K562 (cell line): ENCODE data around the gene ZNF358. TPM values are rescaled to one million over a fixed set of nuclear protein-coding genes. Genes with fewer than 3 reads are reported as not detected.

Experiments
- ATAC-seq: fragments of 200-7000 bp; cut with Tn5 transposase; 3 replicates; pipeline ENCODE4 v1.9.1; 2020; ENCODE audit warnings: moderate library complexity
- BruUV-seq: library from RNA; stranded (reverse); fragments of 400-500 nt; replicated peaks from 2 replicates; lab custom pipeline; 2021; lab: Mats Ljungman, UMichigan
- CTCF ChIA-PET: fragments of 300-600 bp; formaldehyde crosslinking; extraction: SDS; loops from one replicate; lab custom pipeline; 2021; ENCODE audit warnings: low intra/inter-chr PET ratio; lab: Yijun Ruan, JAX
- POLR2A ChIA-PET: fragments of 300-600, 350-650 bp; sonication (Branson Sonifier 250); formaldehyde crosslinking; extraction: SDS; loops from one replicate; lab custom pipeline; 2021; ENCODE audit warnings: antibody characterized with exemption, inconsistent platforms; lab: Yijun Ruan, JAX
- DNase-seq, 4 experiments: peaks; one replicate each; pipeline versions ENCODE4 v3.0.0 to v3.0.0-alpha.2; 2011 to 2018; ENCODE audit warnings: low spot score in 3 of 4, mixed read lengths in 3 of 4; ENCODE audit errors: extremely low read depth in 1 of 4
- FAIRE-seq: peaks from 2 replicates; lab custom pipeline; 2011; peaks lifted over from hg19 to GRCh38; lab: Jason Lieb, UNC
- H2AFZ ChIP-seq: 2 replicates; pipeline ENCODE4 v1.6.0; 2011; ENCODE audit warnings: low read depth, low read length, control low read depth, inconsistent platforms
- H3K27ac ChIP-seq: fragments of 200-600 bp; 3 replicates; pipeline ENCODE4 v1.8.0; 2011; ENCODE audit warnings: low read depth, mild to moderate bottlenecking, control low read depth, inconsistent platforms, low read length, moderate library complexity, mixed read lengths; ENCODE audit errors: extremely low read depth
- H3K27me3 ChIP-seq, 2 experiments: fragments of 300-600 bp in 1 of 2; 2 replicates in 1 of 2; 3 replicates in 1 of 2; pipeline versions ENCODE4 v1.6.0 to v1.8.0; 2011; ENCODE audit warnings: inconsistent platforms in 2 of 2, low read length in 2 of 2, mild to moderate bottlenecking in 1 of 2, mixed read lengths in 1 of 2, moderate library complexity in 1 of 2; ENCODE audit not compliant: control insufficient read depth in 2 of 2, insufficient read depth in 2 of 2
- H3K36me3 ChIP-seq: fragments of 300-600 bp; 3 replicates; pipeline ENCODE4 v1.8.0; 2011; ENCODE audit warnings: mild to moderate bottlenecking, low read length, inconsistent platforms; ENCODE audit not compliant: control insufficient read depth, insufficient read depth
- H3K4me1 ChIP-seq, 2 experiments: fragments of 200-600 bp in 1 of 2; replicated peaks in 1 of 2; 2 replicates in 1 of 2; 3 replicates in 1 of 2; pipeline versions ENCODE4 v1.5.1 to v1.8.0; 2011; ENCODE audit warnings: inconsistent platforms in 2 of 2, low read length in 2 of 2, mild to moderate bottlenecking in 1 of 2, mixed read lengths in 1 of 2, moderate library complexity in 1 of 2; ENCODE audit not compliant: control insufficient read depth in 2 of 2, insufficient read depth in 2 of 2
- H3K4me2 ChIP-seq: 2 replicates; pipeline ENCODE4 v1.6.1; 2011; ENCODE audit warnings: low read length, control low read depth, inconsistent platforms, mixed read lengths; ENCODE audit not compliant: insufficient read depth
- H3K4me3 ChIP-seq: fragments of 200-600 bp; sonication (generic), shearing (Covaris generic); 2 replicates; pipeline ENCODE4 v1.5.1; 2016; ENCODE audit warnings: control low read depth, inconsistent platforms
- H3K79me2 ChIP-seq: fragments of 200-600 bp; 3 replicates; pipeline ENCODE4 v1.8.0; 2011; ENCODE audit warnings: low read length, inconsistent platforms; ENCODE audit not compliant: control insufficient read depth, insufficient read depth
- H3K9ac ChIP-seq, 2 experiments: 2 replicates each; pipeline versions ENCODE4 v1.6.0 to v1.6.1; 2011; ENCODE audit warnings: low read depth in 2 of 2, low read length in 2 of 2, control low read depth in 1 of 2, inconsistent platforms in 1 of 2, mild to moderate bottlenecking in 1 of 2, mixed read lengths in 1 of 2; ENCODE audit not compliant: insufficient read depth in 1 of 2
- H3K9me1 ChIP-seq: one replicate; pipeline ENCODE4 v1.6.0; 2011; ENCODE audit warnings: inconsistent platforms, mild to moderate bottlenecking, low read length, moderate library complexity; ENCODE audit not compliant: control insufficient read depth, insufficient read depth
- H3K9me3 ChIP-seq: replicated peaks from 2 replicates; pipeline ENCODE4 v1.5.1; 2011; ENCODE audit warnings: low read depth, low read length, inconsistent platforms; ENCODE audit not compliant: control insufficient read depth, insufficient read depth
- H4K20me1 ChIP-seq: replicated peaks from 2 replicates; pipeline ENCODE4 v1.6.1; 2011; ENCODE audit warnings: low read length, inconsistent platforms, mixed read lengths; ENCODE audit not compliant: control insufficient read depth, insufficient read depth
- HDAC8 ChIP-seq: fragments of 450-650 bp; IDR thresholded peaks from 2 replicates; pipeline ENCODE4 v1.6.1; 2016; ENCODE audit warnings: mild to moderate bottlenecking, missing genetic modification characterization, moderate library complexity, missing compliant biosample characterization
- HLTF ChIP-seq: fragments of 450-650 bp; IDR thresholded peaks from 2 replicates; pipeline ENCODE4 v1.6.1; 2016
- MYC ChIP-seq, 2 experiments: fragments of 250-450 bp in 1 of 2; sonication (Bioruptor Pico) in 1 of 2; IDR thresholded peaks; 2 replicates each; pipeline versions ENCODE4 v1.5.1 to v1.6.1; 2012 to 2021; ENCODE audit warnings: low read depth in 2 of 2, borderline replicate concordance in 1 of 2, improper control_type of control experiment in 1 of 2, low read length in 1 of 2, mild to moderate bottlenecking in 1 of 2, moderate library complexity in 1 of 2
- RAD21 ChIP-seq, 2 experiments: fragments of 250-450 bp in 1 of 2; fragments of 450-650 bp in 1 of 2; sonication (Bioruptor Pico) in 1 of 2; formaldehyde crosslinking in 1 of 2; IDR thresholded peaks in 1 of 2; conservative IDR thresholded peaks in 1 of 2; 2 replicates each; pipeline versions ENCODE4 v1.4.0 to v1.8.0; 2020 to 2022; ENCODE audit warnings: mild to moderate bottlenecking in 2 of 2, moderate library complexity in 1 of 2
- RB1 ChIP-seq: fragments of 450-650 bp; IDR thresholded peaks from 2 replicates; pipeline ENCODE4 v1.6.1; 2017; ENCODE audit warnings: low read depth, mild to moderate bottlenecking
- RBM25 ChIP-seq: fragments of 200-400 bp; formaldehyde crosslinking; IDR thresholded peaks from 2 replicates; pipeline ENCODE4 v1.6.1; 2018; ENCODE audit warnings: low read length, low read depth, moderate library complexity; ENCODE audit not compliant: severe bottlenecking
- TBP ChIP-seq: optimal IDR thresholded peaks from 2 replicates; pipeline ENCODE3; 2011; ENCODE audit warnings: low read depth, low read length, improper control_type of control experiment
- TSC22D4 ChIP-seq: fragments of 450-650 bp; IDR thresholded peaks from 2 replicates; pipeline ENCODE4 v1.6.1; 2016; ENCODE audit warnings: missing genetic modification characterization, missing biosample characterization, control low read depth
- ZBTB1 ChIP-seq: sonication (generic); formaldehyde crosslinking; IDR thresholded peaks from 2 replicates; pipeline ENCODE4 v1.8.1; 2023; ENCODE audit warnings: missing genetic modification reagents, low read depth, mild to moderate bottlenecking, borderline replicate concordance
- ZNF263 ChIP-seq: sonication (generic); formaldehyde crosslinking; IDR thresholded peaks from 2 replicates; pipeline ENCODE4 v1.8.0; 2022; ENCODE audit warnings: mild to moderate bottlenecking, missing genetic modification reagents, borderline replicate concordance
- WGBS: fragments of 100-300 bp; shearing (Covaris generic); methylation state at CpG from one replicate; pipeline ENCODE4 v1.1.6; 2016; ENCODE audit warnings: low coverage, mixed read lengths; ENCODE audit not compliant: insufficient coverage; ENCODE audit errors: missing lambda C conversion rate; 5-methylcytosine and 5-hydroxymethylcytosine counted together
- in situ Hi-C: fragments of 300-500 bp; cut with MboI; formaldehyde crosslinking; loops from 4 replicates; pipeline ENCODE4 v1.15.0; 2018; ENCODE audit warnings: inconsistent platforms, mixed read lengths
- intact Hi-C: fragments of 100-400 bp; cut with micrococcal nuclease; formaldehyde crosslinking; loops from 2 replicates; pipeline ENCODE4 v1.14.2; 2022
- polyA plus RNA-seq, 8 experiments: library from polyadenylated mRNA; depleted of rRNA in 4 of 8; stranded (reverse) in 5 of 8; unstranded in 3 of 8; fragments of >200 nt; fragmentation: Nextera tagmentation in 2 of 8; fragmentation: Illumina TruSeq in 1 of 8; extraction: Ambion mirVana in 2 of 8; extraction: Trizol in 1 of 8; gene quantifications; 2 replicates each; pipeline versions ENCODE4 v1.2.1 to v1.2.3, GENCODE V29; 2011 to 2014; ENCODE audit warnings: inconsistent platforms in 1 of 8, missing spikeins in 1 of 8
- total RNA-seq, 7 experiments: library from RNA; depleted of rRNA in 6 of 7; stranded (reverse); fragments of >200 nt in 6 of 7; fragmentation: Illumina TruSeq in 2 of 7; extraction: Trizol in 2 of 7; gene quantifications; 2 replicates each; pipeline versions ENCODE4 v1.2.1 to v1.2.3, GENCODE V29; 2011 to 2021; ENCODE audit warnings: low replicate concordance in 1 of 7
- TF ChIP-seq, protein P1 (sequence below): fragments of 200-800 bp; sonication (Bioruptor generic); IDR thresholded peaks from 2 replicates; pipeline ENCODE4 v1.6.1; 2017; ENCODE audit warnings: missing genetic modification characterization, missing compliant biosample characterization

ZNF358 gene
- total and polyA plus RNA-seq, 9 of the 15 experiments (the other 6 are each of a cell fraction or from before 2014, with no cell fraction given), result 0.04 to 17.2 (median 4.9) TPM

DNA sequence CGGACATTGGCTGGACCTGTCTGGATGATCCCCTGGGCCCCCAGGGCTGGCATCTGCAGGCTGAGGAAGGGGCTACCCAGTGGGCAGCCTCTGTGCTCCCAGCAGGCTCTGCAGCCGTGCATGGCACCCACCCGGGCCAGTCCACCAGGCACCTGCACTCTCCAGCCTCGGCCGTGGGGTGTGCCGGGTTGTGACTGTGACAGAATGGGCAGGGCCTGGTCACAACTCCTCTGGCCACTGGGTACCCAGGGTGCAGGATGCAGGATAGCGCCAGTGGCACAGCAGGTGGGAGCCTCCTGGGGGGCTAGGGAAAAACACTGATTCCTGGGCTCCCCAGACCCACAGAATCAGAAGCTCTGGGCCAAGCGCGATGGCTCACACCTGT, 37.1 kb upstream of the ZNF358 start:
- ATAC-seq, result no peak
- in situ Hi-C loops, result no loop called here
- Histone ChIP-seq H3K27ac (no peak overlapping the region), H3K9me1 (no peaks in the 10 kb centered on the region), H3K4me3 (no peak overlapping the region), H3K9ac (no peak overlapping the region), H3K36me3 (no peaks in the 10 kb centered on the region), H3K4me1 (peaks cover 17 to 60% of the 10 kb centered on the region in 2 experiments), H2AFZ (no peak overlapping the region), H3K4me2 (no peak overlapping the region), H3K9me3 (no peaks in the 10 kb centered on the region), H3K79me2 (no peaks in the 10 kb centered on the region), H3K27me3 (no peaks in the 10 kb centered on the region), H4K20me1 (no peaks in the 10 kb centered on the region)
- FAIRE-seq, result no peak
- POLR2A ChIA-PET, result interaction anchor here (0.7 kb wide), 1 partner anchor 56 kb away, joined by 7 read pairs; no protein-coding TSS in a partner anchor
- no TSS peak for BruUV-seq
- no peak for DNase-seq
- TF ChIP-seq TBP, result no peak
- TF ChIP-seq ZNF263 (CRISPR knock-in tag), result no peak
- TF ChIP-seq TSC22D4 (tag), result no peak
- TF ChIP-seq HLTF, result no peak
- no peak for TF ChIP-seq RBM25
- no peak for TF ChIP-seq RAD21 (CRISPR knock-in tag; conservative IDR thresholded peaks at IDR 0.05 in 1 of 2, IDR thresholded peaks at IDR 0.05 in 1 of 2)
- no peak for TF ChIP-seq MYC (IDR thresholded peaks at IDR 0.05; ENCODE audit: low read depth, low read length)
- no peak for TF ChIP-seq MYC (CRISPR knock-in tag; IDR thresholded peaks at IDR 0.05; ENCODE audit: borderline replicate concordance, low read depth)
- TF ChIP-seq, protein P1, sequence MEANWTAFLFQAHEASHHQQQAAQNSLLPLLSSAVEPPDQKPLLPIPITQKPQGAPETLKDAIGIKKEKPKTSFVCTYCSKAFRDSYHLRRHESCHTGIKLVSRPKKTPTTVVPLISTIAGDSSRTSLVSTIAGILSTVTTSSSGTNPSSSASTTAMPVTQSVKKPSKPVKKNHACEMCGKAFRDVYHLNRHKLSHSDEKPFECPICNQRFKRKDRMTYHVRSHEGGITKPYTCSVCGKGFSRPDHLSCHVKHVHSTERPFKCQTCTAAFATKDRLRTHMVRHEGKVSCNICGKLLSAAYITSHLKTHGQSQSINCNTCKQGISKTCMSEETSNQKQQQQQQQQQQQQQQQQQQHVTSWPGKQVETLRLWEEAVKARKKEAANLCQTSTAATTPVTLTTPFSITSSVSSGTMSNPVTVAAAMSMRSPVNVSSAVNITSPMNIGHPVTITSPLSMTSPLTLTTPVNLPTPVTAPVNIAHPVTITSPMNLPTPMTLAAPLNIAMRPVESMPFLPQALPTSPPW (CRISPR knock-in tag), result no peak
- no peak for TF ChIP-seq RB1
- no peak for TF ChIP-seq HDAC8 (tag)
- no peak for TF ChIP-seq ZBTB1
- intact Hi-C loops, result no loop called here
- 74% methylated on average over 9 of the region's 9 CpGs for WGBS
- CTCF ChIA-PET, result no interaction called here
